Fibroblast of pulmonary artery (primary cell): Measurements from ENCODE around the gene TTI1.
"Not testable (repeated sequence)": the region's sequence is repeated elsewhere in the genome, so short reads cannot be mapped to it uniquely, and the experiment has no call there.

Experiments
- DNase-seq: peaks from one replicate; pipeline ENCODE4 v3.0.0-alpha.2; 2010; ENCODE audit warnings: low read depth
- H3K4me3 ChIP-seq: replicated peaks from 2 replicates; pipeline ENCODE4 v1.5.1; 2011; ENCODE audit warnings: low read depth, mild to moderate bottlenecking, control low read depth, low read length, moderate library complexity
- CTCF ChIP-seq: IDR thresholded peaks from 2 replicates; pipeline ENCODE4 v1.5.1; 2011; ENCODE audit warnings: mild to moderate bottlenecking, control low read depth, low read length, inconsistent platforms; ENCODE audit errors: missing control alignments

Gene TTI1

GRCh38 chr20:38013887-38014286 is 19.4 kb downstream of the TTI1 start:
- no peak overlapping the region for H3K4me3 ChIP-seq
- DNase-seq = no peak
- TF ChIP-seq CTCF = no peak

DNA sequence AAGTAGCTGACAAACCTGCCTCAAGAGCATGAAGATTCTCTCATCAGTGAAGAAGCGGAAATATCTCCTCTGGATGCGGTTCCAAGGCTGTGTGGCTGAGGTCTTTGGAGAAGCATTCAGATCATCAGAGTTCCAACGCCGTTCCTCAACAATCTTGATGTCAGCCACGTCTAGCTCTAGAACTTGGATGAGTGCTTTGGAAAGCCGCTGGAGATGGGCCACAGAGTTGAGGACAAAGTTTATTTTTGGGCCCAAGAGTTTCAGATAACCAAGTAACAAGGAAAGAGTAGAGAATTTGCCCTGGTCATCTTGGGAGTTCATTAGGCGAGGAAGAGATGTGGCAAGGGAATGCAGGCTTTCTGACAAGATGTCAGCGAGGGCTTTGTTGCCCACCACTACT is 20.9 kb downstream of the TTI1 start:
- DNase-seq = no peak
- no peak overlapping the region for H3K4me3 ChIP-seq
- no peak for TF ChIP-seq CTCF

- DNase-seq = no peak
- H3K4me3 ChIP-seq = no peak overlapping the region
- TF ChIP-seq CTCF = no peak
Measured at GRCh38 chr20:38011696-38012095, 21.6 kb downstream of the TTI1 start.

- not testable (repeated sequence) for H3K4me3 ChIP-seq, DNase-seq
Measured at GRCh38 chr20:38009416-38009815, 23.8 kb downstream of the TTI1 start.

GRCh38 chr20:38008233-38008944 is 24.9 kb downstream of the TTI1 start:
- no peak for TF ChIP-seq CTCF
- no peak for DNase-seq
- H3K4me3 ChIP-seq = no peak overlapping the region

DNA sequence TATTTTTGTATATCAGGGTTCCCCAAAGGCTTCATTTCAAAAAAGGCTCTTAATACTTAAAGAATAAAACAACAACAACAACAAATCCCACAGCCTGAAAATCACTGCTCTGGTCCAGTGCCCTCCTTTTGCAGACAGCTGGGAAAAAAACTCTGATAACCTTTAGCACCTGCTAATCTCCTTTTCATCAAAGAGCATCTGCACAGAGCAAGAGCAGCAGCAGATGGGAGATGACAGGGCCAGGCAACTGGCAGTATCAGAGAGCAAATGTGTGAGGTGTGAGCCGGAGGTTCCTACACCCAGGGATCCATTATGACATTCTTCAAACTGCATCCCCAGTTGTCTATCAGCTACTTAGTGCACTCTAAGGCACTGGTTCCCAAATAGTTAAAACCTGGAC is 25.7 kb downstream of the TTI1 start:
- no peak overlapping the region for H3K4me3 ChIP-seq
- TF ChIP-seq CTCF = no peak
- DNase-seq = no peak

GRCh38 chr20:38005903-38006302 is 27.4 kb downstream of the TTI1 start:
- no peak for TF ChIP-seq CTCF
- no peak for DNase-seq
- H3K4me3 ChIP-seq = no peak overlapping the region
